ENCODE data around the gene RORC.

The RORC gene

DNA sequence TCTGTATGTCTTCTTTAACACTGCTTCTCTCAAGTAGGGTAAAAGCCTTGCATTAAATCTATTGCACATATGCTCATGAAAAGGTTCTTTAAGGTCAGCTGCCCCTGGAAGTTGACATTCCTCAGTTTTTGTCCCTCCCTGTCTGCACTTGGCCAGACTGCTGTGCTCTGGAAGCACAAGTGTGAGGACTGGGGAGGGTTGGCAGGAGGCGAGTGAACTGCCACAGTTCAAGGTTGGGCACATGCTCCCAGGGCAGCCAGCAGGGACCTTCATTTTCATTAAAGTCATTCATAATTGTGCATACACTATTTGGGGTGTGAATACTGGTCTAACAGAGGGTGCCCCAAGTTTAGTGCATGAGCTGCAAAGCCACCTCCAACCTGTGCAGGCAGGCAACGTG lies 32.8 kb upstream of the RORC start:
- DNase-seq (ENCODE audit: low read depth) = no peak
- TF ChIP-seq, protein P1, sequence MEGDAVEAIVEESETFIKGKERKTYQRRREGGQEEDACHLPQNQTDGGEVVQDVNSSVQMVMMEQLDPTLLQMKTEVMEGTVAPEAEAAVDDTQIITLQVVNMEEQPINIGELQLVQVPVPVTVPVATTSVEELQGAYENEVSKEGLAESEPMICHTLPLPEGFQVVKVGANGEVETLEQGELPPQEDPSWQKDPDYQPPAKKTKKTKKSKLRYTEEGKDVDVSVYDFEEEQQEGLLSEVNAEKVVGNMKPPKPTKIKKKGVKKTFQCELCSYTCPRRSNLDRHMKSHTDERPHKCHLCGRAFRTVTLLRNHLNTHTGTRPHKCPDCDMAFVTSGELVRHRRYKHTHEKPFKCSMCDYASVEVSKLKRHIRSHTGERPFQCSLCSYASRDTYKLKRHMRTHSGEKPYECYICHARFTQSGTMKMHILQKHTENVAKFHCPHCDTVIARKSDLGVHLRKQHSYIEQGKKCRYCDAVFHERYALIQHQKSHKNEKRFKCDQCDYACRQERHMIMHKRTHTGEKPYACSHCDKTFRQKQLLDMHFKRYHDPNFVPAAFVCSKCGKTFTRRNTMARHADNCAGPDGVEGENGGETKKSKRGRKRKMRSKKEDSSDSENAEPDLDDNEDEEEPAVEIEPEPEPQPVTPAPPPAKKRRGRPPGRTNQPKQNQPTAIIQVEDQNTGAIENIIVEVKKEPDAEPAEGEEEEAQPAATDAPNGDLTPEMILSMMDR (conservative IDR thresholded peaks at IDR 0.05; ENCODE audit: low read depth, low read length) = no peak
- no peak overlapping the region for H3K4me3 ChIP-seq (ENCODE audit: low read depth, low read length)

DNA sequence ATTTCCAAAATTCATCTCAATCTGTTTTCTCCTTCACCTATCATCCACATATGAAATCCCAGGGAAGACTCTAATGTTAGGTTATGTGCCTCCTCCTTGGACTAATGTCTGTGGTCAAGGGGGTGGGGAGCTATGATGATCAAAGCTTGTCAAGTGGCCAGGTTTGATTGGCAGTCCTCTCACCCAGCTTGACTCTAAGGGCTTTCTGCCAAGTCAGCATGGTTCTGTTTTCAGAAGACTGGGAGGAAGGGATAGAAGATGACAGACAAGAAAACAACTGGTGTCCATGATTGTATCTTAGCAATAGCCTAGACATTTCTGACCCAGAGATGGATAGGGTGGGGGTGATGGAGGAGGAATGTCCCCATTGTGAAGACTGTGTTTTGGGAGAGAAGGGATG lies 31.0 kb upstream of the RORC start:
- H3K4me3 ChIP-seq (ENCODE audit: low read depth, low read length) = no peak overlapping the region
- DNase-seq (ENCODE audit: low read depth) = no peak
- TF ChIP-seq, protein P1 (conservative IDR thresholded peaks at IDR 0.05; ENCODE audit: low read depth, low read length) = no peak

DNA sequence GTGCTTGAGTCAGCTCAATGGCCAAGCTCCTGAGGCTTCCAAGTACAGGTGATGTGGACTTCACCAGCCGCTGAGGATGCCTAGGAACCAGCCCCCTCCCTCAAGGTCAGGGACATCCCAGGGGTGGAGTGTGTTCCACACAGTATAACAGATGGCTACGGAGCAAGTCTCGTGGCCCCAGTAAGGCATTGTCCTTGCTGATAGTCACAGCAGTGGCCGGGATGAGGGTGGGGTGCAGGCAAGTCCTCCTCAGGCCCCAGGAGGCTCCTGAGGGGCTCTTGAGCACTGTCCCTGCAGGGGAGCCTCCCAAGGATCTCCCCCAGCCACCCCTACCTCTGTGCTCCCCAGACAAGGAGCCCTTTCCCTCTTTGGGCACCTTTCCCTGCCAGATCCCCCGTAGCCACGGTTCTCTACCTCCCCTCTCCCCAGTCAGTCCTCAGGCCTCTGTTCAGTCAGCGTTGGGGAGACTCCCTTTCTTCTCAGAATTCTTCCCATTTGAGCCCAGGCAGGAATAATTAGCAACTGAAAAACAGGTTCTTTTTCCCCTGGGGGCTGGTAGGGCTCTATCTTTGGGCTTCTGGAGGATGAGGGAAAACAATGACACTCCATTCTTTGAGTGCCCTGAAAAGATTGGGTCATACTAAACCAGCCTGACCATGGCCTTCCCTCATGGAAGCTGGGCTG lies 29.0 kb upstream of the RORC start:
- no peak for DNase-seq (ENCODE audit: low read depth)
- TF ChIP-seq, protein P1 (conservative IDR thresholded peaks at IDR 0.05; ENCODE audit: low read depth, low read length) = no peak

DNA sequence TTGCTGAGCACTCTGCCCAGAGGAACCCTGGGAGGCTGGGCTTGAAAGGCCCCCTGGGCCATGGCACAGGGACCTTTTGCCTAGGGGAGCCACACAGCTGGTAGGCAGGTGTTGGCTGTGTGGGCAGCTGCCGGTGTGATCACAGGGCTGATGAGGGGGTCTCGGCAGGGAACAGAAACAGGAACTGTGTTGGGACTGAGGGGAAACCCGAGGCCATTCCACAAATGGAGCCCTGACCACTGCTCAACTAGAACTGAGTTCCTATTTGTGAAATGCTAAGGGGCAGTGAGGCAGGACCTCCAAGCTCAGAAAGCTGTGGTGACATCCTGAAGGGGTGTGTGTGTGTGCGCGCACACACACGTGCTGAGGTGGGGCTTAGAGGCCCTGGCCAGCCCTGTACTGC lies 28.3 kb upstream of the RORC start:
- DNase-seq (ENCODE audit: low read depth) = no peak
- TF ChIP-seq, protein P1 (conservative IDR thresholded peaks at IDR 0.05; ENCODE audit: low read depth, low read length) = no peak
- H3K4me3 ChIP-seq (ENCODE audit: low read depth, low read length) = no peak overlapping the region

More for the DNA sequence above, 29.0 kb upstream of the RORC start:
- H3K4me3 ChIP-seq (ENCODE audit: low read depth, low read length) = no peak overlapping the region

DNA sequence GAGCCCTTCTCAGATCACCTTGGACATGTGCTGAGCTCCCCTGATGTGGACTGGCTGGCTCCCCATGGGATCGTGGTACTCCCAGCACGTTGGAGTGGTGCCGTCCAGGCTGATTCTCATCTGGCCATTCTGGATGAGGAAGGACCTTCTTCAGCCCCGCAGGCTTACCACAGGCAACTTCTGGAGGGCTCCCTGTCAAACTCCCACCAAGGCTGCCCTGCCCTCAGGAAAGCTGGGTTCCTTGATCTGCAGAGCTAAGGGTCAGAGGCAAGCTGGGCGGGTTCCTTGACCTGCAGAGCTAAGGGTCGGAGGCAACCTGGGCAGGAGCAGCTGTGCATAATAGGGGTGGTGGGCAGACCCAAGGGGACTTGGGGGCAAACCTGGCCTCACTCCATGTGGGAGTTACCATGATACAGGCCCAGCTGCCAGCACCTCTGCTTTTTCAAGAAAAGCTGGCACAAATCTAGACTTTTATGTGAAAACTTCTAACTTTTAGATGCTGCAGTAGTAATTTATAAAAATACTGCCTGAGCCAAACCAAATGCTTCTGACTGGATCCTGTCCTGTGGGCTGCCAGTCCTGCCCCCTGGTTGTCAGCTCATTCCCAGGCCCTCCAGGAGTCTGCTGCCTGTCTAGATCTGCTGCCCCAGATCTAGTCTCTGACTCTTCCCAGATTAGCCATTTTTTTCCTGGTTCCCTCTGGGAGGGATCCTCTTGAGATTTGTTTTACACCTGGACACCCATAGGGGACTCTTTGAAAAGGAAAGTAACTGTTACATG lies 27.5 kb upstream of the RORC start:
- TF ChIP-seq, protein P1 (conservative IDR thresholded peaks at IDR 0.05; ENCODE audit: low read depth, low read length) = no peak
- no peak for DNase-seq (ENCODE audit: low read depth)
- H3K4me3 ChIP-seq (ENCODE audit: low read depth, low read length) = no peak overlapping the region

DNA sequence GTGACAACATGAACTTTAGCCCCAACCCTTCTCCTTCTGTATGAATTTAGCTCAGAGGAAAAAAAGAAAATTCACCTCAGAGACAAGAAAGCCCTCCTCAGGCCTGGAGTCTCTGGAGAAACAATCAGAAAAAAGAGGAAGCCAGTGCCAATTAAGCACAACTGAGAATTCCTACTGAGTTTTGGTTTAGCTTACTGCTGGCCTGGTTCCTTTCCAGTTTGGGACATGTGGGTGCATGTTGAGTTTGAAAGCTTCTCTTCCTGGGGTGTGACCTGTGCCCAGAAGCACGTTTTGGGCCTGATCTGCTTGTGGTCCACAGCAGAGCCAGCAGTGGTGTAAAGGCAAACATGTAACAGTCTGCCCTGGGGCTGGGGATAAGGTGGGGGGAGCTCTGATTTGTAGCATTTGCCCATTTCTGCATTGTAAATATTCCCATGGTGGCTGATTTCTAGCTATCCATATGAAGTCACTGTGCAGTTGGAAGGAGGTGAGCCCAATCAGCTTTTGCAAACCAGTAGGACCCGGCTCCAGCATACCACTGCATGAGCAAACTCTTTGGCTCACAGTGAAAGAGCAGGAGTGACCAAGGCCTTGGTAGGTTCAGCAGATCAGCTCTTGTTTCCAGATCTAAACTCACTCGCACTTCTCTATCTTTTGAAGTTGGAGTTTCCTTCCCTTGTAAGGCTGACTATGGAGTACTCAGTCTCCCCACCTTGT lies 26.6 kb upstream of the RORC start:
- H3K4me3 ChIP-seq (ENCODE audit: low read depth, low read length) = no peak overlapping the region
- no peak for DNase-seq (ENCODE audit: low read depth)
- TF ChIP-seq, protein P1 (conservative IDR thresholded peaks at IDR 0.05; ENCODE audit: low read depth, low read length) = no peak

All from choroid plexus epithelial cell (primary cell).